GM18951 (cell line): Measurements from ENCODE around the gene GVQW3.
"Not testable (repeated sequence)": the region's sequence is repeated elsewhere in the genome, so short reads cannot be mapped to it uniquely, and the experiment has no call there.

ENCODE experiments used
- POLR2A ChIP-seq: IDR thresholded peaks from 4 replicates; pipeline ENCODE4 v1.6.1; 2011; ENCODE audit warnings: mild to moderate bottlenecking; ENCODE audit not compliant: insufficient read length, insufficient read depth; ENCODE audit errors: extremely low read depth
- in situ Hi-C: fragments of 300-500 bp; cut with MboI; formaldehyde crosslinking; loops from one replicate; pipeline ENCODE4 v1.12.0; 2022; ENCODE audit warnings: low sequenced_read_pairs, mixed read lengths, inconsistent platforms; ENCODE audit not compliant: unreplicated experiment

Gene GVQW3

GRCh38 chr11:76395296-76395695, 14.2 kb downstream of the GVQW3 start:
- no peak for TF ChIP-seq POLR2A
- in situ Hi-C loops, result no loop called here

DNA sequence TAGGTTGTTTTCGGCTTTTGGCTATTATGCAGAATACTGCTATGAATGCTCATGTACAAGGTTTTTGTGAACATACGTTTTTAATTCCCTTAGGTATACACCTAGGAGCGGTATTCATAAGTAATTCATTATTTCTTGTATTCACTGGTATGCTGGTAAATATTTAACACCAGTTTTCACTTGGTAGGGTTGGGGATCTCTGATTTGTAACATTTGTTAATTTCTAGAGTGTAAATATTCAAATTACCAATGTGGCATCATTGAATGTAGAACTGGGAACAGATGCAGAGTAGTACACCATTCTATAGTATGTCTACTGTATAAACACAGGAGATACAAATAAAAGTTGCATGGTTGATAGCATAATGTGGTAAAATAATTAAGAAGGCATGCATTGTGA, 16.3 kb downstream of the GVQW3 start:
- in situ Hi-C loops, result no loop called here
- TF ChIP-seq POLR2A, result no peak

- in situ Hi-C loops, result no loop called here
- TF ChIP-seq POLR2A, result no peak
These were observed 19.8 kb downstream of the GVQW3 start for GRCh38 chr11:76400967-76401366.

- in situ Hi-C loops, result not testable (repeated sequence)
These were observed 20.4 kb downstream of the GVQW3 start for GRCh38 chr11:76401484-76401883.

DNA sequence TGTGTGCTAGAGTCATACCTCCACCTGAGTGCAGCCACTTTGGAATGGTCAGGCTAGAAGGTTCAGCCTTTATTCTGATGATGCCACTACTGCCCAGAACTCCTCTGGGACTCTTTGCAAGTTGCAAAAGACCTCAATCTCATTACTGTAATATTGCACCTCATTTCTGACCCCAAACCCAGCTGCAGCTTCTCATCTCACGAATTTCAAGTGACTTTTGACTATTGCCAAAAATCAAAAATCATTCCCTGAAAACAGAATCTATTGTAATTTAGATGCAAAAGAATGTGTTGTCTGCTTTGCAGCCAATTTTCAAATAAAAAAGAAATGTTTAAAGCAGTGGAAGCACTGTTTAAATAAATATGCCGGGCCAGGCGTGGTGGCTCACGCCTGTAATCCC, 25.2 kb downstream of the GVQW3 start:
- in situ Hi-C loops, result no loop called here
- no peak for TF ChIP-seq POLR2A

GRCh38 chr11:76408171-76408965, 27.2 kb downstream of the GVQW3 start:
- in situ Hi-C loops, result no loop called here
- TF ChIP-seq POLR2A, result no peak

DNA sequence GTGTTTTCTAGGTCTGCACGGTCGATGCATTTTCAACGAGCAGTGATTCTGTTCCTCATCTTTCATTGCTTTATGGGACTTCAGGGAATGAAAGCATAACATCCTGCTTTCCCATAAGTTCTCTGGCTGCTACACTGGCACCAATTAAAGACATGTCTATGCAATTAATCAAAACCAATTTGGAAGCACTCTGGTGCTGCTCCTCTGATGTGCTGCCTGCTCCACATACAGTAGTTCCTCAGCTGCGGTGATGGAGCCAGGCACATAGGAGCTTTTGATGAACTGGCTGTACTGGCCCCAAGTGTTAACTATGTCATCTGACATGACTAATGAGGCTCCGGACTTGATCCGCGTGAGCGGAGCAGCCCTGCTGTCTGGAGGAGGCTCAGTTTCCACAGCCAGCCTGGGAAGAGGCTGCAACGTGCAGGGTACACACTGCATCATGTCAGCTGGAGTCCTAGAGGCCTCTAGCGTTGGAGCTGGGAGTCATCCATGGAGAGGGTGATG, 29.8 kb downstream of the GVQW3 start:
- in situ Hi-C loops, result no loop called here
- no peak for TF ChIP-seq POLR2A

GRCh38 chr11:76415073-76415472, 34.0 kb downstream of the GVQW3 start:
- in situ Hi-C loops, result no loop called here
- no peak for TF ChIP-seq POLR2A

DNA sequence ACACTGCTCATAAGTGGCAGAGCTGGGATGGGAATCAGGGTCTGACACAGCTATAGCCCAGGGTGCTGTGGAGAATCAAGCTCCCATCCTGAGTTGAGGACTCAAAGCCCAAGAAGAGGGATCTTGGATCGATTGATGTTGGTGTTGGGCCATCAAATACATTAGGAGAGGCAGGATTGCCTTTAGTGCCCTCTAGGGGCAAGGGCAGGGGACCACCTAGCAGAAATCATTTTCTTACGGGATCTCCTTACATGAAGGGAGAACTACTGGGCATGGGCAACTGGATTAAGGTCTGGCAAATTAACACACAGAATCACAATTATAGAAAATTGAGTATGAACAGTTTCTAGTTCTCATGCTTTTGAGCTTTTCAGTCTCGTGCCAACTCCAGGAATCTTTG, 38.8 kb downstream of the GVQW3 start:
- TF ChIP-seq POLR2A, result no peak
- in situ Hi-C loops, result no loop called here

- TF ChIP-seq POLR2A, result no peak
- in situ Hi-C loops, result no loop called here
These were observed 43.3 kb downstream of the GVQW3 start for GRCh38 chr11:76424379-76424778.

DNA sequence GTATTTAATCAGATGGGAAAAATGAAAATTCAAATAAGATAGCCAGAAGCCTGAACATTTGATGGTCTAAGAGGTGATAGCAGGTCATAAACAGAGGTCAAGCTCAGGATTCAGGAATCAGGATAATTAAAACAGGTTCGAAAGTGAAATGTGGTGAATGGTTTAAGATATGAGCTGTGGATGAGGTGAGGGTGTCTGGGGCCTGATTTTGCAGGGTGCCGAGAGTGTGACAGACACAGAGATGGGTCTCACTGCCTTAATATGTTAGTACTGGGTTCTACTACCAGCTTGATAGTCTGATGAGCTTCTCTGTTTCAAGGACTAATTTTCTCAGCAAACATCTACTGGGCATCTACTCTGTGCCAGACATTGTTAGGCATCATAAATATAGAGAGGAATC, 43.8 kb downstream of the GVQW3 start:
- no peak for TF ChIP-seq POLR2A
- in situ Hi-C loops, result no loop called here

DNA sequence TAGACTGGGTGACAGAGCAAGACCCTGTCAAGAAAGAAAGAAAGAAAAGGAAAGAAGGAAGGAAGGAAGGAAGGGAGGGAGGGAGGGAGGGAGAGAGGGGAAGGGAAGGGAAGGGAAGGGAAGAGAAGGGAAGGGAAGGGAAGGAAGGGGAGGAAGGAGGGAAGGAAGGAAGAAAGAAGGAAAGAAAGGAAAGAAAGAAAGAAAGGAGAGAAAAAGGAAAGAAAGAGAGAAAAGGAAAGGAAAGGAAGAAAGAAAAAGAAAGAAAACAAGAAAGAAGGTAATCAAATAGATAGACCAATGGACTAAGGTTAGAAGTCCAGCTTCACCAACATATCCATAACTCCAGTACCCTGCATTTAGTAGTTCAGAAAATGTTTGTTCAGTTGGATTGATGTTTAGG, 45.5 kb downstream of the GVQW3 start:
- in situ Hi-C loops, result no loop called here
- no peak for TF ChIP-seq POLR2A

DNA sequence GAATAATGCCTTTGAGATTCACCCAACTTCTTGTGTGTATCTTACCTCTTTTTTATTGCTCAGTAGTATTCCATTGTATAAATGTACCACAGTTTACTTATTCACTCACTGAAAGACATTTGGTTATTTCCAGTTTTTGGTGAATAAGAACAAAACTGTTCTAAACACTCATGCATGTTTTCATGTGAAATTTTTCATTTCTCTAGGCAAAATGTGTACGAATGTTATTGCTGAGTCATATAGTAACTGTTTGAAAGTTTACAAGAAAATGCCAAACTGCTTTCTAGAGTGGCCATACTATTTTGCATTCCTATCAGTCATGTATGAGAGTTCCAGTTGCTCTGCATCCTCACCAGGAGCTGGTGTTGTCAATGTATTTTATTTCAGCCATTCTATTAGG, 54.9 kb downstream of the GVQW3 start:
- in situ Hi-C loops, result no loop called here
- TF ChIP-seq POLR2A, result no peak

DNA sequence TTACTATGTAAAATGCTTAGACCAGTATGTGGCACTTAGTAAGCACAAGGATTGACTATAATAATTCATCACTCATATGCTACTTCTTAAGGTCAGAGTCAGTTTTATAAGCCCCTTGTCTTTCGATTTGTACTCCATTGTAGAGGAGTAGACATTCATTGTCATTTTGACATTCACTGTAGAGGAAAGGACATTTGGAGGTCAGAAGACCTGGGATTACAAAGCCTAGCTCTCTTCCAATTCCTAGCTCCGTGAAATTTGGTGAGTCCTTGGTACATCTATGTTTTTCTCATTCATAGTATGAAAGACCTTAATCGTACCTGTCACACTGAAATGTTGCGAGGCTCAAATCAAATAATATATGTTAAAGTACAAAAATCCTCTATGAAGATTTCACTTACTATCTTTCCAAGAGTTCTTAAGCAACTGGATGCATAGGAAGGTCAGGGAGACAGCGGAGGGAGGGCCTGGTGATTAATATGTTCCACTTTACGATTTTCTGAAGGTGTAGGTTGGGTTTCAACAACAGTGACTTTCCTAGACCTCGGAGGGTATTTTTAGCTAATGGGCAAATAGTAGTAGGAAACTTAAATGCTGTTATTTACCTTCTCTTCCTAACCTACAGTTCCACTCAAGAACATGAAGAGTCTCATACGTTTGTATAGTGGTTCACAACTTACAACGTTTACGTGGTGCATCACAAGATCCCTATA, 62.3 kb downstream of the GVQW3 start:
- in situ Hi-C loops, result no loop called here
- peak; percentile 13 for TF ChIP-seq POLR2A
